ENCODE measurements around the gene SUGT1.
A peak's percentile ranks its signal among the peaks of the same experiment; 100 is the strongest.
"Not testable (repeated sequence)": the region's sequence is repeated elsewhere in the genome, so short reads cannot be mapped to it uniquely, and the experiment has no call there.

The SUGT1 gene

DNA sequence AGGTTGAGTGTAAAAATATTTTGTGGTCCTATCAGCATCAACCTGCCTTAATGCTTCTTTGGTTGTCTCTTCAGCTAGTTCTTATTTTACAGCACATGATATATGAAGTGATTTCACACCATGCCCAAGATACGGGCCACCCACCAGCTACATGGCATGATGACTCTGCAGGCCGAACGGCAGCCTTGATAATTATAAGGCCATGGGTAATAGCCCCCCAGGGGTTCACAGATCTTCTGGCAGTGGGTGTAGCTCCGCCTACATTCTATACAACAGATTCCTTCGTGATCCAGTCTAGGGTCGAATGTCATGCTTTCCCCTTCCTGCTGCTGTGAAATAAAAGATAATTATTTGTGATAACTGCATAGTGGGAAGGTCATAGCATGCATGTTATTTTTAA is 50.8 kb downstream of the SUGT1 start:
- no peak overlapping the region for H3K4me3 ChIP-seq (ENCODE audit: low read depth, low read length)
- TF ChIP-seq, protein P1, sequence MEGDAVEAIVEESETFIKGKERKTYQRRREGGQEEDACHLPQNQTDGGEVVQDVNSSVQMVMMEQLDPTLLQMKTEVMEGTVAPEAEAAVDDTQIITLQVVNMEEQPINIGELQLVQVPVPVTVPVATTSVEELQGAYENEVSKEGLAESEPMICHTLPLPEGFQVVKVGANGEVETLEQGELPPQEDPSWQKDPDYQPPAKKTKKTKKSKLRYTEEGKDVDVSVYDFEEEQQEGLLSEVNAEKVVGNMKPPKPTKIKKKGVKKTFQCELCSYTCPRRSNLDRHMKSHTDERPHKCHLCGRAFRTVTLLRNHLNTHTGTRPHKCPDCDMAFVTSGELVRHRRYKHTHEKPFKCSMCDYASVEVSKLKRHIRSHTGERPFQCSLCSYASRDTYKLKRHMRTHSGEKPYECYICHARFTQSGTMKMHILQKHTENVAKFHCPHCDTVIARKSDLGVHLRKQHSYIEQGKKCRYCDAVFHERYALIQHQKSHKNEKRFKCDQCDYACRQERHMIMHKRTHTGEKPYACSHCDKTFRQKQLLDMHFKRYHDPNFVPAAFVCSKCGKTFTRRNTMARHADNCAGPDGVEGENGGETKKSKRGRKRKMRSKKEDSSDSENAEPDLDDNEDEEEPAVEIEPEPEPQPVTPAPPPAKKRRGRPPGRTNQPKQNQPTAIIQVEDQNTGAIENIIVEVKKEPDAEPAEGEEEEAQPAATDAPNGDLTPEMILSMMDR (IDR thresholded peaks at IDR 0.05; ENCODE audit: control insufficient read depth, extremely low read depth, insufficient read depth): no peak
- DNase-seq (ENCODE audit: low read depth): no peak

DNA sequence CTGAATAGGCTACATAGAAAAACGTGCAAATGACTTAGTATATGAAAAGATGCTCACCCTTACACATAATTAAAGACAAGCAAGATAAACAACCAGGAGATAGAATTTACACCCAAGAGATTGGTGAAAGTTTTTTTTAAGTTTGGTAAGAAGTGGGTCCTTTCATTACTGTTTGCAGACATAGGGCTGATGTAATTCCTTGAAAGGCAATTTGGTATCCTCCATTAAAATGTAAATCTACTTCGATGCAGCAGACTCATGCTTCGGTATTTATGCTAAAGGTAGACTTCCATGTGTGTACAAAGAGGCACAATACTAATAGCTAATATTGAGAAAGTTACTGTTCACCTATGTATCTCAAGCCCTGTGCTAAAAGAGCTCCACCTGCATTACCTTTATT is 53.4 kb downstream of the SUGT1 start:
- DNase-seq (ENCODE audit: low read depth): no peak
- no peak overlapping the region for H3K4me3 ChIP-seq (ENCODE audit: low read depth, low read length)
- TF ChIP-seq, protein P1 (IDR thresholded peaks at IDR 0.05; ENCODE audit: control insufficient read depth, extremely low read depth, insufficient read depth): no peak

DNA sequence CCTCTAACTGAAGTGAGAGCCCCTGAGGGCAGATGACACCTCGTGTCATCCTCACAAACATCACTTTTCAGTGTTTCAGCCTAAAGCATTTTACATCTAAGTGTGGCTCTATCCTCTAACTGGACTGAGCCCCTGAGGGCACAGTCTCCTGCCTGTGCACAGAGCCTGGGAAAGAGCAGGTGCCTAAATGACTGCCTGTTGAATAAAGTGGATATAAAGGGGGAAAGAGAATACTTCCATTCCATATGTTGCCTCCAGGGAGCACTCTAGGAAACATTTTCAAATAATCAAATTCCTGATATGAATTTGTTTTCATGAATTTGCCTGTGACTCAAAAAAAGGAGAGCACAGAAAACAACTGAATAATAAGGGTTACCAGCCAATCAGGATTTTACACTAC is 54.7 kb downstream of the SUGT1 start:
- no peak for DNase-seq (ENCODE audit: low read depth)
- TF ChIP-seq, protein P1 (IDR thresholded peaks at IDR 0.05; ENCODE audit: control insufficient read depth, extremely low read depth, insufficient read depth): no peak
- no peak overlapping the region for H3K4me3 ChIP-seq (ENCODE audit: low read depth, low read length)

DNA sequence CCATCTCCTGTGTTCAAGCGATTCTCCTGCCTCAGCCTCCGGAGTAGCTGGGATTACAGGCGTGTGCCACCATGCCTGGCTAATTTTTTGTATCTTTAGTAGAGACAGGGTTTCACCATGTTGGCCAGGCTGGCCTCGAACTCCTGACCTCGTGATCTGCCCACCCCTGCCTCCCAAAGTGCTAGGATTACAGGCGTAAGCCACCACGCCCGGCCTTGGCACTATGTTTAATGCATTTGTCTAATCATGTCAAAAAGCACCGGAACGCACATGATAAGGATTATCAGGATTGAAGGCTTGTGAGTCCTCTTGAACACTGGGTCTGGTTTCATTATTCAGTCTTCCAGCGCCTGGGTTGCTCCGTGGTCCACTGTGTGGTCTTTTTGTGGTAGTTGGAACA is 55.6 kb downstream of the SUGT1 start:
- DNase-seq (ENCODE audit: low read depth); H3K4me3 ChIP-seq (ENCODE audit: low read depth, low read length): not testable (repeated sequence)

DNA sequence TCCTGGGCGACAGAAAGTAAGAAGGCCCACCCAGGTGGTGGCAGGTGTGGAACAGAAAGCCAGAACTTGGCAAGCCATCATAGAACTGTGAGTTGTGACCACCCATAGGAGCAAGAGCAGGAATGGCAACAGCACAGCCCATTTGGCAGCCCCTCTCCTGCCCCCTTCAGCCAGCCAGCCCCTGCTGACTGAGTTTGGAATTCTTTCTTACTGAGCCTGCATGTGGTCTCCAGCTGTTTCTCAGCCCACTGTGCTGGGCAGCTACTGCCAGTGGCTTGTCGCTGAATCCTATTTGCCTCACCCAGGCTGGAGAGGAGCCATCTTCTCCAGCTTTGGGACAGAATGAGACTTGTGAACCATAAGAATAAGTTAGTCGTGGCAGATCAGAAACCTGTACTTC is 58.6 kb downstream of the SUGT1 start:
- H3K4me3 ChIP-seq (ENCODE audit: low read depth, low read length): no peak overlapping the region
- DNase-seq (ENCODE audit: low read depth): no peak
- TF ChIP-seq, protein P1 (IDR thresholded peaks at IDR 0.05; ENCODE audit: control insufficient read depth, extremely low read depth, insufficient read depth): no peak

DNA sequence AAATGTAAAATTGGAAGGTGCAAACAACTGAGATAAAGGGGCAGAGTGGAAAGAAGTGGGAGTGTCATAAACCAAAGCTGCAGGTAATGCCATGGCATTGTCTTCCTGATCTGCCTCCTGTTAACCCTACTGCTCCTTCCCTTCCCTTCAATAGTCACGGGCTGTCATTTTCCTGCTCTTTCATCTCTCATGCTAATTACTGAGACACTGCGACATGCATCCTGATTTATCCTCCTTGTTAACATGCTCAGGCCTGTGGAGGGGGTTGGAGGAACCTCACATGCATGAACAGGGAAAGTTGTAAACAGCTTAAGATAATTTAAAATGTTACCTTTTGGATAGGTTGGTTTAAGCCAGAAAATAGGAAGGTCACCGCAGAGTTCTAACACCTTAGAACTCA is 59.7 kb downstream of the SUGT1 start:
- H3K4me3 ChIP-seq (ENCODE audit: low read depth, low read length): no peak overlapping the region
- TF ChIP-seq, protein P1 (IDR thresholded peaks at IDR 0.05; ENCODE audit: control insufficient read depth, extremely low read depth, insufficient read depth): no peak
- no peak for DNase-seq (ENCODE audit: low read depth)

DNA sequence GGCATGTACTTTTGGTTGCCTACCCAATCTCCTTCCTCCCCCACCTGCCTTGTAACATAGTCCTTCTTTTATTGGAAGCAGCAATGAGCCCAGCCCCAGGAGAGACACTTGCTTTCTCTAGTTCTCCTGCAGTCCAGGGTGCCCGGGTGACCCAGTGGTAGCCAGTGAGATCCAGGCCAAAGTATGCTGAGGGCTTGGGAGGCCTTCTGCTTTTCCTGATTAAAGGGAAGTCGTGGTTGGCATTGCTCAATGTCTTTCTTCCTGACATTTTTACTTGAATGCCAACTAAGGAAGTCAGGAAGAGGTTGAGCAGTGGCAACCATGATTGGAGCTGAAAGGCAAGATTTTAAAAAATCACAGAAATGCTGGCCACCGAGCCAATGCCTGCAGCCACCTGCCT is 61.3 kb downstream of the SUGT1 start:
- H3K4me3 ChIP-seq (ENCODE audit: low read depth, low read length): no peak overlapping the region
- no peak for DNase-seq (ENCODE audit: low read depth)
- TF ChIP-seq, protein P1 (IDR thresholded peaks at IDR 0.05; ENCODE audit: control insufficient read depth, extremely low read depth, insufficient read depth): no peak

DNA sequence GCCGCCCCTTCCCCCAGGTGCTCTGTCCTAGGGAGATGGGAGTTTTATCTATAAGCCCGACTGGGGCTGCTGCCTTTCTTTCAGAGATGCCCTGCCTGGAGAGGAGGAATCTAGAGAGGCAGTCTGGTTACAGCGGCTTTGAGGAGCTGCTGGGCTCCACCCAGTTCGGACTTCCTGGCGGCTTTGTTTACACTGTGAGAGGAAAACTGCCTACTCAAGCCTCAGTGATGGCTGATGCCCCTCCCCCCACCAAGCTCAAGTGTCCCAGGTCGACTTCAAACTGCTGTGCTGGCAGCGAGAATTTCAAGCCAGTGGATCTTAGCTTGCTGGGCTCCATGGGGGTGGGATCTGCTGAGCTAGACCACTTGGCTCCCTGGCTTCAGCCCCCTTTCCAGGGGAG is 68.3 kb downstream of the SUGT1 start:
- DNase-seq (ENCODE audit: low read depth): peak; percentile 7
- not testable (repeated sequence) for H3K4me3 ChIP-seq (ENCODE audit: low read depth, low read length)

DNA sequence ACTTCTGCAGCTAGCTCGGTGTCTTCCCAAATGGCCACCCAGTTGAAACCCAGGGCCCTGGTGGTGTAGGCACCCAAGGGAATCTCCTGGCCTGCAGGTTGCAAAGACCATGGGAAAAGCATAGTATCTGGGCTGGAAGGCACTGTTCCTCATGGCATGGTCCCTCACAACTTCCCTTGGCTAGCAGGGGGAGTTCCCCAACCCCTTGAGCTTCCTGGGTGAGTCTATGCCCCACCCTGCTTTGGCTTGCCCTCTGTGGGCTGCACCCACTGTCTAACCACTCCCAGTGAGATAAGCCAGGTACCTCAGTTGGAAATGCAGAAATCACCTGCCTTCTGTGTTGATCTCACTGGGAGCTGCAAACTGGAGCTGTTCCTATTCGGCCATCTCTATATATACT is 68.7 kb downstream of the SUGT1 start:
- not testable (repeated sequence) for H3K4me3 ChIP-seq (ENCODE audit: low read depth, low read length); DNase-seq (ENCODE audit: low read depth)
